Cardiac fibroblast (primary cell): ENCODE data around the gene FAM83C.

ENCODE experiments used
- DNase-seq, 2 donors: peaks; one replicate each; pipeline versions ENCODE4 v3.0.0 to v3.0.0-alpha.2; 2010; ENCODE audit warnings: low read depth in 2 of 2
- H3K4me3 ChIP-seq, 2 donors: replicated peaks in 1 of 2; 1 replicate in 1 of 2; 2 replicates in 1 of 2; pipeline ENCODE4 v1.5.1; 2011; ENCODE audit warnings: low read depth in 2 of 2, low read length in 2 of 2, mild to moderate bottlenecking in 2 of 2, moderate library complexity in 1 of 2
- TF ChIP-seq, protein P1 (sequence below): IDR thresholded peaks from one replicate; pipeline ENCODE4 v1.5.1; 2011; ENCODE audit warnings: low read depth, mild to moderate bottlenecking, low read length, inconsistent platforms

The FAM83C gene

DNA sequence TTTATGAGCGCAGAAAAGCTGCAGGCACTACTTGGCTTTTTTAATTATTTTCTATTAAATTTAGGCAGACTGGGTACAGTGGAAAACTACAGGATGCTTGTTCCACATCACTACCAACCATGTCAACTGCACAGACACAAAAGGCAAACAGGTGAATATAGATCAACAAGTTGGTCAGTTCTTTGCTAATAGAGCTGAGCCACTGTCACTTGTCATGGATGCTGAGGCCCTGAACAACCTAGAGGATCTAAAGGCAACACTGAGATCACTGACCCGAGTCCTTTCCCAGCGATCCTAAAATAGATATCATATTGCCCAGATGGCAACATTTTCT, 34.5 kb upstream of the FAM83C start:
- H3K4me3 ChIP-seq, result no peak overlapping the region
- no peak for DNase-seq
- TF ChIP-seq, protein P1, sequence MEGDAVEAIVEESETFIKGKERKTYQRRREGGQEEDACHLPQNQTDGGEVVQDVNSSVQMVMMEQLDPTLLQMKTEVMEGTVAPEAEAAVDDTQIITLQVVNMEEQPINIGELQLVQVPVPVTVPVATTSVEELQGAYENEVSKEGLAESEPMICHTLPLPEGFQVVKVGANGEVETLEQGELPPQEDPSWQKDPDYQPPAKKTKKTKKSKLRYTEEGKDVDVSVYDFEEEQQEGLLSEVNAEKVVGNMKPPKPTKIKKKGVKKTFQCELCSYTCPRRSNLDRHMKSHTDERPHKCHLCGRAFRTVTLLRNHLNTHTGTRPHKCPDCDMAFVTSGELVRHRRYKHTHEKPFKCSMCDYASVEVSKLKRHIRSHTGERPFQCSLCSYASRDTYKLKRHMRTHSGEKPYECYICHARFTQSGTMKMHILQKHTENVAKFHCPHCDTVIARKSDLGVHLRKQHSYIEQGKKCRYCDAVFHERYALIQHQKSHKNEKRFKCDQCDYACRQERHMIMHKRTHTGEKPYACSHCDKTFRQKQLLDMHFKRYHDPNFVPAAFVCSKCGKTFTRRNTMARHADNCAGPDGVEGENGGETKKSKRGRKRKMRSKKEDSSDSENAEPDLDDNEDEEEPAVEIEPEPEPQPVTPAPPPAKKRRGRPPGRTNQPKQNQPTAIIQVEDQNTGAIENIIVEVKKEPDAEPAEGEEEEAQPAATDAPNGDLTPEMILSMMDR, result no peak

DNA sequence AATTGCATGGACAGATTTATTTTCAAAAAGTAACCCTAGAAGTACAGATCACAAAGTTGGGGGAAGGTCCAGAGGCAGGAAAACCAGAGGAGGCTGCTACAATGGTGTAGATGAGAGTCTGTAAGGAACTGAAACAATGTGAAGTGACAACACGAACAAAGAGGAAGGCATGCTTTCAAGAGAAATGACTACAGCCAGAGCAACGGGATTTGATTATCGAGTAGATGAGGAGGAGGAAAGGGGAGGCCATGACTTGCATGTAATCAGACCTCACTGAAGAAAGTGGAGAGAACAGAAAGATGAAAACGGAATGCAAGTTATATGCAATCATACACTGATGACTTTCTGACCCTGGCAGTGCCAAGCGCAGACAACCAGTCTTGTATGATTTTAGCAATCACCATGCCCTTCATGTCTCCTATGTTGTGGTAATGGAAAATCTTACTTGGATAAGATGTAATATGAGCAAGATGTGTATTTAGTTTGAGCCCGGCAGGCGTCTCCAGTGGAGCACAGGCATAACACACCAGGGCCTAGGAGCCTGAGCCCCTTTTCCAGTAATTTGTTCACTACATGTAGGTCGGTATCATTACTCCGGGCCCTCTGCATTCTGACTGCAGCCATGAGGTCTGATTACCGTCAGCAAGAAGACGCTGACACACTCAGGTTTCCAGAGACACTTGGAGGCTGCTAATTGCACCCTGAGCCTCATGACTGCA, 34.0 kb upstream of the FAM83C start:
- TF ChIP-seq, protein P1, result no peak
- no peak overlapping the region for H3K4me3 ChIP-seq
- DNase-seq, result no peak

DNA sequence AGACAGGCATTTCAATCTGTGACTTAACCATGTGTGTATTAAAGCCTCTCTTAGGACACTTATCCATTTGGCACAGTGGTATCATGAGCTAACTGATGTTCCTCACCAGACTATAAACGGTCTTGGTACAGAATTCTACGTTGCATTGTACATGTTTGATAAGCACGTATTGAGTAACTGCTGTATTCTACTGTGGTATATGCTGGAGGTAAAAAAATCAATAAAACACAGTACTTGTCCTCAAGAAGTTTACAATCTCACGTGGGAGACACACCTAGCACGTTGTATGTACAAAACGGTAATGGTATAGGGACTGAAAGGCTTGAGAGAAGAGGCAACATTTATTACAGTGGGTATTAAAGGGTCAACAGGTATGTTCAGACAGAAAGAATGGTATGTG, 33.2 kb upstream of the FAM83C start:
- DNase-seq, result no peak

DNA sequence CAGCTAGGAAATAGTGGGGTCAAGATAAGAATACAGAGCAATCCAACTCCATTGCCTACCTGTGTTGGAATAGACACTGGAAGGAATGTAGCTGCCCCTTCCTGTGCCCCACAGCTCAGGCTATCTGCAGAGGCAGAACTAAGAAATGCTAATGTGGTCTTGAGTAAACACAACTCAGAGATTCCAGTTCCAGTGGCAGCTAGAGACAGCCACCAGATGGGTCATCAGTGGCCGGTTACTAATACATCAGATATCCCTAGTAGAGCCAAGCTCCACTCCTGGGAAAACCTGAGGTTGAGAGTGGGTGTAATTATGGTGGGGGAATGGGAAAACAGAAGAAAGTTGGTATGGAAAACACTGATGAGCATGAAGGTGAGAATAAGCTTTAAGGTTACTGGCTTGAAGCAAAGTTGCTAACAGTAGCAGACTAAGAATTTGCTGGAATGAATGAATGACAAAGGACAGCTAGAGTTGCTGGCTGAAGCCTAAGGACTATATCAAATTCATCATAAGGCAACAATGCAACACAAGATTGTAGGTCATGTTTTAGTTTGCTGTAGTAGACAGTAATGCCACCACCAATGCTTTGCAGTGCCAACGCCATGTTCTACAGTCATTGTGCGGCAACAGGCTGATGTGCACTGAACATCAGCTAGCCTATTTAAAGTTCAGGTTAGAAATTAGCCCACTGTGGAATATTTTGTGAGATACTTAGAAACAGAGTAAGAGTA, 28.3 kb upstream of the FAM83C start:
- DNase-seq, result peak in 1 of 2 donors; percentile 84
- TF ChIP-seq, protein P1, result no peak
- H3K4me3 ChIP-seq, result no peak overlapping the region

More for the DNA sequence above, 33.2 kb upstream of the FAM83C start:
- H3K4me3 ChIP-seq, result no peak overlapping the region
- TF ChIP-seq, protein P1, result no peak

DNA sequence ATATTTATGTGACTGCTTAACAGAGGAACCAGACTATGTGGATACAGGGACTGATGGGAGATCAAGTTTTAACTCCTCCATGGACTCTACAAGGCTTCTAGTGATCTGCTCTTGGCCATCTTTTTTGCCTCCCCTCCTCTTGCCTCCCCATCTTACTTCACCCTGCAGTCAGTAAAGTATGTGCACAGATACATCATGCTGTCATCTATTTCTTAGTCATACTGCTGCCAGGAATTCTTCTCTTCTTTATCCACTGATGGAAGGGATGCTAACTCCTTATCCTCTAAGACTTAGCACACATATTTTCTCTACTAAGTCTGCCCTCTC, 27.6 kb upstream of the FAM83C start:
- TF ChIP-seq, protein P1, result no peak
- H3K4me3 ChIP-seq, result no peak overlapping the region
- DNase-seq, result peak in 1 of 2 donors; percentile 73

DNA sequence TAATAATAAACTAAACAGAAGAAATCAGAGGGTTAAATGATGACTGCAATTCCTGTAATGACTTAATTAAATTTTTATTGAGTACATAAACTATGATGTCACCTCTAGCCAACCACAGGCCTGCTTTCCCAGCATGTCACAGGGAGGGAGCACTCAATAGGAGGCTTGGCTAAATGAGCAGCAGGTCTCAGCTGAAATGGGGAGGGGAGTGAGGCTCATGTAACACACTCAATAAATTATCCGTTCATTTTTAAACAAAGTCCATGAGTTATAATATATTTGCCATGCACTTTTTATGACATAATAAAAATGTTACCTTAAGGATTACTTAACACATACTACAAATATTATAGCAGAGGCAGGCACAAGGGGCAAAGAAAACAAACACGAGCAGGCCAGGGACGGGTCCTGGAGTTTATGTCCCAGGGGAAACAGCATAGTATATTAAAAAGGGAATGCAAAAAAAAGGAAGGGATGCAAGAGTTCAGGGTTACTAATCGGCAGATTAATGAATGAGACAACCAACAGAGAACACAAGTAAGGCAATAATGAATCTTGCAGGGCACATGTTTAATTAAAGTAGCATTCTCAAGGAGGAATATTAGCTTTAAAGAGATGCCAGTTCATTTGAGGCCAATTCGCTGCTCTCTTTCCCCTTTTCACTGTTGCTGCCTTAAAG, 27.1 kb upstream of the FAM83C start:
- H3K4me3 ChIP-seq, result no peak overlapping the region
- TF ChIP-seq, protein P1, result no peak
- DNase-seq, result peak in 1 of 2 donors; percentile 64
